HT1080 (cell line): ENCODE results near the gene TMUB1. TPM values are rescaled to one million over a fixed set of nuclear protein-coding genes. Genes with fewer than 3 reads are reported as not detected.

Experiments used
- DNase-seq: peaks from one replicate; pipeline ENCODE4 v3.0.0-alpha.2; 2015; ENCODE audit warnings: low read depth
- total RNA-seq: library from RNA; depleted of rRNA; stranded (reverse); fragments of >200 nt; shearing (Covaris generic); gene quantifications from 2 replicates; pipeline ENCODE4 v1.2.3, GENCODE V29; 2014

TMUB1 gene
- total RNA-seq, 1 experiment from 2014 or later, result 85.1 TPM

- DNase-seq, result no peak
These were observed 12.0 kb downstream of the TMUB1 start for GRCh38 chr7:151071032-151071866.

- no peak for DNase-seq
These were observed 12.7 kb downstream of the TMUB1 start for GRCh38 chr7:151070574-151070960.

GRCh38 chr7:151069841-151070573, 13.3 kb downstream of the TMUB1 start:
- DNase-seq, result no peak

- no peak for DNase-seq
These were observed 15.1 kb downstream of the TMUB1 start for GRCh38 chr7:151068069-151068773.

GRCh38 chr7:151066273-151066974, 16.9 kb downstream of the TMUB1 start:
- DNase-seq, result no peak

GRCh38 chr7:151065516-151065915, 17.8 kb downstream of the TMUB1 start:
- no peak for DNase-seq

- no peak for DNase-seq
These were observed 18.3 kb downstream of the TMUB1 start for GRCh38 chr7:151064993-151065392.

- no peak for DNase-seq
These were observed 18.8 kb downstream of the TMUB1 start for GRCh38 chr7:151064454-151064853.

- DNase-seq, result no peak
These were observed 20.1 kb downstream of the TMUB1 start for GRCh38 chr7:151063212-151063561.

GRCh38 chr7:151062399-151063211, 20.7 kb downstream of the TMUB1 start:
- DNase-seq, result no peak

GRCh38 chr7:151062111-151062398, 21.2 kb downstream of the TMUB1 start:
- DNase-seq, result no peak

- DNase-seq, result no peak
These were observed 21.8 kb downstream of the TMUB1 start for GRCh38 chr7:151061213-151062110.

- peak; percentile 46 for DNase-seq
These were observed 22.7 kb downstream of the TMUB1 start for GRCh38 chr7:151060416-151061212.

GRCh38 chr7:151060113-151060415, 23.2 kb downstream of the TMUB1 start:
- DNase-seq, result no peak

- DNase-seq, result no peak
These were observed 23.8 kb downstream of the TMUB1 start, which contains the start of gene SLC4A2 for GRCh38 chr7:151059367-151060112. SLC4A2 (plus strand) TSS chr7:151059589; CDS start chr7:151061988, 2,399 bp downstream.

GRCh38 chr7:151058781-151059366, 24.4 kb downstream of the TMUB1 start:
- DNase-seq, result no peak

- DNase-seq, result peak; percentile 100
These were observed 25.1 kb downstream of the TMUB1 start for GRCh38 chr7:151057989-151058780.
